Dendritic cell treated with granulocyte-macrophage colony-stimulating factor and Interleukin-4, amounts not matched to agents 40 ng/mL and 50 ng/mL, for 4 days (primary cell): ENCODE measurements around the gene TOGARAM1.
"Not testable (repeated sequence)": the region's sequence is repeated elsewhere in the genome, so short reads cannot be mapped to it uniquely, and the experiment has no call there.

Source experiments
- H3K27ac Mint-ChIP-seq: one replicate; pipeline ENCODE4 v1.8.0; 2022; ENCODE audit warnings: mild to moderate bottlenecking, mixed read lengths
- H3K27me3 Mint-ChIP-seq: one replicate; pipeline ENCODE4 v1.8.0; 2022; ENCODE audit warnings: mild to moderate bottlenecking, mixed read lengths
- H3K36me3 Mint-ChIP-seq: one replicate; pipeline ENCODE4 v1.8.0; 2022; ENCODE audit warnings: low read depth, mixed read lengths
- H3K4me1 Mint-ChIP-seq: one replicate; pipeline ENCODE4 v1.8.0; 2022; ENCODE audit warnings: low read depth, mixed read lengths
- H3K4me3 Mint-ChIP-seq: one replicate; pipeline ENCODE4 v1.8.0; 2022; ENCODE audit warnings: mild to moderate bottlenecking, moderate library complexity, mixed read lengths
- H3K9me3 Mint-ChIP-seq: one replicate; pipeline ENCODE4 v1.8.0; 2022; ENCODE audit warnings: mixed read lengths
- intact Hi-C: fragments of 100-400 bp; cut with micrococcal nuclease; formaldehyde crosslinking; loops from one replicate; pipeline ENCODE4 v1.15.0; 2022

Gene TOGARAM1

DNA sequence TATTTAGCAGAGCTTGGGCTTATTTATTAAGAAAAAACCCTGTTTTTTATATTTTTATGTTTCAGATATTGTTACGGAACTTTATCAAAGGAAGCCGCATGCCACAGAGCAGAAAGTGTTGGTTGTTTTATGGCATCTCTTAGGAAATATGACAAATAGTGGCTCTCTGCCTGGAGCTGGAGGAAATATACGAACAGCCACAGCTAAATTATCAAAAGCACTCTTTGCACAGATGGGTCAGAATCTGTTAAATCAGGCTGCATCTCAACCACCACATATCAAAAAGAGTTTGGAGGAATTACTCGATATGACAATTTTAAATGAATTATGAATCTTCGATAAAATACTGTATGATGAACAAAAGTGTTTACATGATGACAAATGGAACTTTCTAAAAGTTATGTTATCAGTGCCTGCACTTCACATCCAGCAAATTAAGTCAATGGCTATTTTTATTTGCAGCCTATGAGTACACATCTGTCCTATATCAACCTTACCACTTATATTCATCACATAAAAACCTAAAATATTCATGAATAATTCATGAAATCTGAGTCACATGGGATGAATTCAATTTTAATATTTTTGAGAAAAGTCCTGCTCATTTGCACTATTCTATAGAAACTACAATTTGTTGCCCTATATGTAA lies 111.4 kb downstream of the TOGARAM1 start:
- H3K36me3 Mint-ChIP-seq = peaks cover 23% of the 10 kb centered on the region
- H3K4me3 Mint-ChIP-seq = no peak overlapping the region

DNA sequence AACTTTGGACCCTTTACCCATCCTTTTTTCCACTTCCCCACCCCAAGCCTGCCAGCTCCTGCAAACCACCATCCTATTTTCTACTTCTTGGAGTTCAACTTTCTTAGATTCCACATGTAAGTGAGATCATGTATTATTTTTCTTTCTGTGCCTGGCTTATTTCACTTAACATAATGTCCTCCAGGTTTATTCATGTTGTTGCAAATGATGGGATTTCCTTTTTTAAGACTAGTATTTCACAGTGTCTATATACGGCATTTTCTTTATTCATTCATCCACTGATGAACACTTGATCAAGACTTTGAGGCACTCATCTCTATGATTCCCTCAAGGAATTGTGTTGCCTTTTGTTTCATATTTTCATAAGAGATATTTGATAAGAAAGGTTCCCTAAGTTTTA lies 116.3 kb downstream of the TOGARAM1 start:
- intact Hi-C loops = no loop called here
- Mint-ChIP-seq H3K27me3 (peaks cover 9% of the 10 kb centered on the region), H3K4me3 (no peak overlapping the region), H3K36me3 (no peaks in the 10 kb centered on the region), H3K9me3 (no peaks in the 10 kb centered on the region), H3K27ac (no peak overlapping the region), H3K4me1 (peaks cover 3% of the 10 kb centered on the region)

More for the DNA sequence above, 111.4 kb downstream of the TOGARAM1 start:
- Mint-ChIP-seq H3K27ac (no peak overlapping the region), H3K4me1 (no peaks in the 10 kb centered on the region), H3K27me3 (no peaks in the 10 kb centered on the region), H3K9me3 (no peaks in the 10 kb centered on the region)
- intact Hi-C loops = no loop called here

DNA sequence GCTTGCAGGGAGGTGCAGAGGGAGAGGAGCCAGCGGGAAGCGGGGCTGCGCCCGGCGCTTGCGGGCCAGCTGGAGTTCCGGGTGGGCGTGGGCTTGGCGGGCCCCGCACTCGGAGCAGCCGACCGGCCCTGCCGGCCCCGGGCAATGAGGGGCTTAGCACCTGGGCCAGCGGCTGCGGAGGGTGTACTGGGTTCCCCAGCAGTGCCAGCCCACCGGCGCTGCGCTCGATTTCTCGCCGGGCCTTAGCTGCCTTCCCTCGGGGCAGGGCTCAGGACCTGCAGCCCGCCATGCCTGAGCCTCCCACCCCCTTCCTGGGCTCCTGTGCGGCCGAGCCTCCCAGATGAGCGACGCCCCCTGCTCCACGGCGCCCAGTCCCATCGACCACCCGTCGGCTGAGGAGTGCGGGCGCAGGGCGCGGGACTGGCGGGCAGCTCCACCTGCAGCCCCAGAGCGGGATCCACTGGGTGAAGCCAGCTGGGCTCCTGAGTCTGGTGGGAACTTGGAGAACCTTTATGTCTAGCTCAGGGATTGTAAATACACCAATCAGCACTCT lies 118.5 kb downstream of the TOGARAM1 start:
- not testable (repeated sequence) for H3K4me3 Mint-ChIP-seq

DNA sequence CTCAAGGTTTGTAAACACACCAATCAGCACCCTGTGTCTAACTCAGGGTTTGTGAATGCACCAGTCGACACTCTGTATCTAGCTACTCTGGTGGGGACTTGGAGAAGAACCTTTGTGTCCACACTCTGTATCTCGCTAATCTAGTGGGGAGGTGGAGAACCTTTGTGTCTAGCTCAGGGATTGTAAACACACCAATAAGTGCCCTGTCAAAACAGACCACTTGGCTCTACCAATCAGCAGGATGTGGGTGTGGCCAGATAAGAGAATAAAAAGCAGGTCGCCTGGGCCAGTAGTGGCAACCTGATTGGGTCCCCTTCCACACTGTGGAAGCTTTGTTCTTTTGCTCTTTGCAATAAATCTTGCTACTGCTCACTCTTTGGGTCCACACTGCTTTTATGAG lies 119.1 kb downstream of the TOGARAM1 start:
- H3K27me3 Mint-ChIP-seq, H3K4me3 Mint-ChIP-seq, H3K27ac Mint-ChIP-seq, H3K36me3 Mint-ChIP-seq, intact Hi-C loops, H3K9me3 Mint-ChIP-seq: not testable (repeated sequence)
- peaks cover 19% of the 10 kb centered on the region for H3K4me1 Mint-ChIP-seq

More for the DNA sequence above, 118.5 kb downstream of the TOGARAM1 start:
- H3K9me3 Mint-ChIP-seq, H3K27ac Mint-ChIP-seq, H3K27me3 Mint-ChIP-seq, H3K36me3 Mint-ChIP-seq, intact Hi-C loops: not testable (repeated sequence)
- H3K4me1 Mint-ChIP-seq = peaks cover 13% of the 10 kb centered on the region

DNA sequence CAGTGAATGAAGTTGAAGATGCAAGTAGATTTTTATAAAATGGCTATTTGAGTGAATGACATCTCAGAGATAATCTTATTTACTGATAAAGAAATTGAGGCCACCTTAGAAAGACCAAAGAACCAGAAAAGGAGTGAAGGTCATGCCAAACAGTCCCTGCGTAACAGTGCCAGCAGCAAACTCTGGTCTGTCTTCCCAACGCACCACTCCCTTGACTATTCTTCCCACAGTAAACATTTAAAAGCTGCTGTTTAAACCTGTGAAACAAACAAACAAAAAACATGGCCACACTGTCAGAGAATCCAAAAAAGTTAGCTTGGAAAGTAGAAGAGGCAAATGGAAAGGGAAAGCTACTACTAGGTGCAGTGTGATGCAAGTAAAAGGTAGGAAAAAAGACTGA lies 120.4 kb downstream of the TOGARAM1 start:
- intact Hi-C loops = no loop called here
- Mint-ChIP-seq H3K4me1 (peaks cover 31% of the 10 kb centered on the region), H3K36me3 (peaks cover 8% of the 10 kb centered on the region), H3K4me3 (no peak overlapping the region), H3K27me3 (peaks cover 9% of the 10 kb centered on the region), H3K9me3 (no peaks in the 10 kb centered on the region), H3K27ac (no peak overlapping the region)

DNA sequence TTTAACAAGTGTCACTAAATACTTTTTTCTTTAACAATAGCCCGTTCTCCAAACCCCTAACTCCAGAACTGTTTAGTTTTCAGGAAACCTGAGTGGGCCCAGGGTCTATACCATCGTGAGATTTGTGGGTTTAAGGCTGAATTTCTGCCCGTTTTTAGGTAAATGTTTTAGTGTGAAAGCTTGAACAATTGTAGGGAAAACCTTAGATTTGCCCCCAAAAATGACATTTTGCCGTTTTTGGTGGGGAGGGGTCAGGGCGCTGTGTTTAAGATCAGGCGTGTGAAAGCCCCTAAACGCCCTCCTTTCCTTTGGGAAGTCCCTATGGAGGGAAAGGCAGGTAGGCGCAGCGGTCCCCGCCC lies 121.6 kb downstream of the TOGARAM1 start:
- Mint-ChIP-seq H3K9me3 (no peaks in the 10 kb centered on the region), H3K4me1 (peaks cover 37% of the 10 kb centered on the region), H3K27ac (peak overlapping the region; percentile 96), H3K27me3 (peaks cover 9% of the 10 kb centered on the region), H3K36me3 (peaks cover 8% of the 10 kb centered on the region), H3K4me3 (peak overlapping the region; percentile 97)
- intact Hi-C loops = loop anchor here (1.0 kb wide), 1 partner anchor 186 kb away; a partner anchor contains a TSS

DNA sequence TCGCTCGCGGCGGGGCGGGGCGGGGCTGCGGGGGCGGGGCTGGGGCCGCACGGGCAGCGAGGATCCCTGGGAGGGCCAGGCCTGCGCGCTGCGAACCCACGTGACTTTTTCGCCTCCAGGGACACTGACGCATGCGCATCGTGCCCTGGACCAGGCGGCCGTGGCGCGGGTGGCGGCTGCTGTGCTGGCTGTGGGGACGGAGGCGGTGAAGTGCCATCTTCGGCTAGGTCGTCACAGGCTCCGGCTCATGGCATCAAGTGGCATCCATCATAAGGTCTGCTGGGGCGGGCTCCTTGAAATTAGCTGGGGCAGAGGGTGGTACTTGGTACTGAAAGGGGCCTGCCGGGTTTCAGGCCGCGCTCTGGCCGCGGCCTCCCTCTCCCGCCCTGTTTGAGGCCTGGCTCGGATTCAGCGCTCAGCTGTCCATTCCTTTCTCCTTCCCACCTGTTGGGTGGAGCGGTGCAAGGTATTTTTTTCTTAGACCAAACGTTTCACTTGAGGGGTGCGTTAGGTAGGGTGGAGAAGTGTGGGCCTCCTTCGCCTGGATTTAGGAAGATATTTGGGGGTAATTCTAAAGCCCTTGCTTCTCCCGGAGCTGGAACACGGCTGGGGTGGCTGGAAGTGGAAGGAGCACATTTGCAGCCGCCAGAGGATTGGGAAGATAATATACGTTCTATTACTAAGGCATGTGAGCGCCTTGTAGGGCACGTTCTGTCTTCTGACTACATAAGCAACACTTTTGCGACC lies 122.2 kb downstream of the TOGARAM1 start, which contains the start of gene PRPF39:
TSS of gene PRPF39 (plus strand) at position 141 of the 747 bp plus-strand sequence. CDS start 11,124 bp downstream, outside the sequence.
- H3K4me1 Mint-ChIP-seq = peaks cover 39% of the 10 kb centered on the region
- intact Hi-C loops = loop anchor here (1.0 to 2.0 kb wide), 4 partner anchors 51 to 187 kb away; partner anchors contain the start of genes FANCM, KLHL28 and MIS18BP1

DNA sequence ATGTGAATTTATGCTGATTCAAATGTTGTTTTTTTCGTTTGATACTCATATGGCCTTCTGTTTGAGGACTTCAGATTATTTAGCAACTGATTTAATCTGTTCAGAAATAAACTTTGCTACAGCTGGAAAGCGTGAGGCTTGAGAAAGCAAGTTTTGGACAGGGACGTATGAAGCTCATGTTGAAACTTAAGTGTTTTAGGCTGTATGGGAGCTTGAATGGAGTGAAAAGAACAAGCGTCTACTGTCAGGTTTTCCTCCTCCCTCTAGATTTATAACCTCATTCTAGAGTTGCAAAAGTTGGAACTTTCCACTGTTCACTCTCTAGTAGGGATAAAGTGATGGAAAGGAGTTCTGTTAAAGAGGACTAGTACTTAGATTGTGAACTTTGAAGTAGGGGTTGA lies 123.0 kb downstream of the TOGARAM1 start:
- Mint-ChIP-seq H3K27ac (peak overlapping the region; percentile 96), H3K27me3 (peaks cover 9% of the 10 kb centered on the region), H3K4me3 (peak overlapping the region; percentile 97)

More for the DNA sequence above, 122.2 kb downstream of the TOGARAM1 start, which contains the start of gene PRPF39:
- Mint-ChIP-seq H3K4me3 (peak within 1 kb of the TSS; percentile 97), H3K27ac (peak within 1 kb of the TSS; percentile 96), H3K27me3 (peaks cover 9% of the 10 kb centered on the region), H3K36me3 (peaks cover 8% of the 10 kb centered on the region), H3K9me3 (no peaks in the 10 kb centered on the region)

DNA sequence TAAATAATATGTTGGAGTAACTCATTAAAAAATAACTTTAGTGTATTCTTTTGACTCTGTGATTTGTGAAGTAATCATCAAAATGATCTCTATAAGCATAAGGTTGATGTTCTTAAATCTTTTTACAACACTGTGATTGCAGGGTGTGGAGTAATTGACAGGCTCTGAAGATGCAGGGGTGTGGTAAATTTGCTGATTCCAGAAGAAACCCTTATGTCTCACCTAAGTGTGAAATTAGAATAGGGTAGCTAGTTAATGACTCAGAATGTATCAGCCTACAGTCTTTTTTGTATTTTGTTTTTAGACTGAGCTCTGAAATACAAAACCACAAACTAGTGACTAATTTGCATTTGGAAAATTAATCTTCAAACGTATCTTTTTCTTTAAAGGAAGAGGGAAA lies 127.8 kb downstream of the TOGARAM1 start:
- intact Hi-C loops = no loop called here
- peaks cover 25% of the 10 kb centered on the region for H3K36me3 Mint-ChIP-seq
- no peak overlapping the region for H3K27ac Mint-ChIP-seq
- H3K4me3 Mint-ChIP-seq = no peak overlapping the region
- H3K27me3 Mint-ChIP-seq = no peaks in the 10 kb centered on the region
- peaks cover 43% of the 10 kb centered on the region for H3K4me1 Mint-ChIP-seq
- H3K9me3 Mint-ChIP-seq = no peaks in the 10 kb centered on the region

More for the DNA sequence above, 123.0 kb downstream of the TOGARAM1 start:
- peaks cover 43% of the 10 kb centered on the region for H3K4me1 Mint-ChIP-seq
- H3K36me3 Mint-ChIP-seq = peaks cover 8% of the 10 kb centered on the region
- intact Hi-C loops = loop anchor here (1.0 to 2.0 kb wide), 3 partner anchors 50 to 168 kb away; partner anchors contain the start of genes FANCM, KLHL28 and MIS18BP1
- no peaks in the 10 kb centered on the region for H3K9me3 Mint-ChIP-seq

DNA sequence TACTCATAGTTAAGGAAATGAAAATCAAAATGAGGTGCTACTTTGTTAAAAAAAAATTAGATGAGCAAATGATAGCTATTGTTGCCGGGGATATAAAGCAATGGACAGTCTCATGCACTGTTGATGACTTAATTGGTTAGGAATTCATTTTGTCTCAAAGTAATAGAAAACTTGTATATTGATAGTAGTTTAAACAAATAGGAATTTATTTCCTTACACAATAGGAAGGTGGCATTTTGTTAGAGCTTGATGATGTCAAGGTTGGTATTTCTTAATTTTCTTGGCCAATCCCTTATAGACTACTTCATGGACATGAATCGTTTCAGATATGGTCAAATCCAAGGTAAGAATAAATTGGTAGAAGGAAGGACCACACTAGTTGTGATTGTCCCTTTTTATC lies 129.7 kb downstream of the TOGARAM1 start:
- Mint-ChIP-seq H3K36me3 (peaks cover 44% of the 10 kb centered on the region), H3K9me3 (no peaks in the 10 kb centered on the region), H3K27ac (no peak overlapping the region), H3K4me3 (no peak overlapping the region), H3K27me3 (no peaks in the 10 kb centered on the region), H3K4me1 (peaks cover 24% of the 10 kb centered on the region)
- intact Hi-C loops = no loop called here

DNA sequence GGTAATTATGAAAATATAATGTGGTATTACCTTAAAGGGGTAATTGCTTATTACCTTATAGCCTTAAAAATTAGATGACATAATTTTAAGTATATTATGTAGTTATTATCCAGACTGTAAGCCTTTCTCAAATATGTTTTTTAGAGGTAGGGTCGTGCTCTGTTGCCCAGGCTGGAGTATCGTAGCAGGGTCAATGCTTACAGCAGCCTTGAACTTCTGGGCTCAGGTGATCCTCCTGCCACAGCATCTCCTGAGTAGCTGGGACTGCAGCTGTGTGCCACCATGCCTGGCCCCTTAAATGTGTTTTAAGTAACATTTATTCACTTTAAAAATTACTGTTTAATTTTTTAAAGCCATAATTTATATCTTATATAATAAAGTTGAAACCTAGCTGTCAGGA lies 132.3 kb downstream of the TOGARAM1 start:
- intact Hi-C loops = no loop called here
- Mint-ChIP-seq H3K36me3 (peaks cover 67% of the 10 kb centered on the region), H3K9me3 (no peaks in the 10 kb centered on the region), H3K4me1 (peaks cover 8% of the 10 kb centered on the region), H3K27me3 (no peaks in the 10 kb centered on the region), H3K27ac (no peak overlapping the region), H3K4me3 (no peak overlapping the region)

DNA sequence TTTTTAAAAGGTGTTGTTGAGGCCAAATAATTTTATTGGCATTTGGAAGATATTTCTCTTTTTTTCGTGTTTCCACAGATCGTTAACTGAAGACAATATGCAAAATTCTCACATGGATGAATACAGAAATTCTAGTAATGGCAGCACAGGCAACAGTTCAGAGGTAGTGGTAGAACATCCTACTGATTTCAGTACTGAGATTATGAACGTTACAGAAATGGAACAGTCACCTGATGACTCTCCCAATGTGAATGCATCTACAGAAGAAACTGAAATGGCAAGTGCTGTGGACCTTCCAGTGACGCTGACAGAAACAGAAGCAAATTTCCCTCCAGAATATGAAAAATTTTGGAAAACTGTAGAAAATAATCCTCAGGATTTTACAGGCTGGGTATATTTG lies 133.2 kb downstream of the TOGARAM1 start:
- Mint-ChIP-seq H3K27ac (no peak overlapping the region), H3K9me3 (no peaks in the 10 kb centered on the region), H3K27me3 (no peaks in the 10 kb centered on the region), H3K36me3 (peaks cover 76% of the 10 kb centered on the region), H3K4me3 (no peak overlapping the region), H3K4me1 (peaks cover 4% of the 10 kb centered on the region)
- intact Hi-C loops = no loop called here

DNA sequence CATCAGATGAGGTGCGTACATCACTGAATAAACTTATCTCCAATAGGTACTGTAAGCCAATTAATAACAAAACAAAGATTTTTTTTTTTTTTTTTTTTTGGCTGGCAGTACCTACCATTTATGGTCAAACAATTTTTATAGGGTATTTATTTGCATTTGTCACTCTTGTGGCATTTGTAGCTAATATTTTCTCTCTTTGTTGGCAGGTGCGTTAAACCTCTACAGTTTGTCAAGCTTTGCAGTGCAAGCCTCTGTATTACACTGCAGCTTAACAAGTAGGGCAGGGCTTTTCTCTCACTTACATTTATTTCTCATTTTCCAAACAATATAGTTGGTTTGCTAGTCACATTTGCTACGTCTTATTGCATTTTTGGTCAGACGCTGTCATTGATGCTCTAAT lies 134.2 kb downstream of the TOGARAM1 start:
- Mint-ChIP-seq H3K27me3 (no peaks in the 10 kb centered on the region), H3K4me1 (no peaks in the 10 kb centered on the region), H3K9me3 (no peaks in the 10 kb centered on the region), H3K36me3 (peaks cover 83% of the 10 kb centered on the region), H3K27ac (no peak overlapping the region), H3K4me3 (no peak overlapping the region)
- intact Hi-C loops = no loop called here

DNA sequence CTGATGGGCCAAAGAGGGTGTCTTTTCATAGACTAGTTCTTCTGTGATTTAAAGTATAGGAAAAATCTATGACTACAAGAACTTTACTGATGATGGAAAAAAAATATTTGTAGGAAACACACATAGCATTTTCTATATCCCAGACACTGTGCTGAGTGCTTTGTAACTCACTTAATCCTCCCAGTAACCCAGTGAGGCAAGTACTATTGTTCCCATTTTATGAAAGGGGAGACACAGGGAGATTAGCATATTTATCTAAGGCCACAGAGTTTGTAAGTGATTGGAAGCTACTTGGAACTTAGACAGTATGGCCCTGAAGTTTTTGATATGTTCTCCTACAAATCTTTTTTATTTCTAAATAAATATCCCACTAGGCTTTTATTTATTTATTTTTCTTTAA lies 141.8 kb downstream of the TOGARAM1 start:
- H3K4me3 Mint-ChIP-seq = no peak overlapping the region
- no peak overlapping the region for H3K27ac Mint-ChIP-seq
- H3K9me3 Mint-ChIP-seq = no peaks in the 10 kb centered on the region
- peaks cover 85% of the 10 kb centered on the region for H3K36me3 Mint-ChIP-seq
- H3K27me3 Mint-ChIP-seq = no peaks in the 10 kb centered on the region
- no peaks in the 10 kb centered on the region for H3K4me1 Mint-ChIP-seq
- intact Hi-C loops = no loop called here
